ENCODE measurements around the gene ASB6. TPM values are rescaled to one million over a fixed set of nuclear protein-coding genes. Genes with fewer than 3 reads are reported as not detected.
A peak's percentile ranks its signal among the peaks of the same experiment; 100 is the strongest.

Gene ASB6
- total RNA-seq, 1 donor from 2014 or later = 6.1 TPM

GRCh38 chr9:129640871-129641749 is 841 bp downstream of the ASB6 start:
- peak overlapping the region; percentile 96 for H3K4me3 ChIP-seq (ENCODE audit: low read depth, low read length)
- H3K27me3 ChIP-seq (ENCODE audit: control insufficient read depth, insufficient read depth, low read length) = no peaks in the 10 kb centered on the region
- H3K36me3 ChIP-seq (ENCODE audit: control insufficient read depth, insufficient read depth, low read length) = peaks cover 13% of the 10 kb centered on the region
- TF ChIP-seq CTCF (IDR thresholded peaks at IDR 0.05; ENCODE audit: insufficient read depth, low read length, severe bottlenecking) = no peak
- DNase-seq (ENCODE audit: low read depth) (no peak), FAIRE-seq (no peak)

GRCh38 chr9:129640086-129640870 is 1.7 kb downstream of the ASB6 start:
- no peak for DNase-seq (ENCODE audit: low read depth)

DNA sequence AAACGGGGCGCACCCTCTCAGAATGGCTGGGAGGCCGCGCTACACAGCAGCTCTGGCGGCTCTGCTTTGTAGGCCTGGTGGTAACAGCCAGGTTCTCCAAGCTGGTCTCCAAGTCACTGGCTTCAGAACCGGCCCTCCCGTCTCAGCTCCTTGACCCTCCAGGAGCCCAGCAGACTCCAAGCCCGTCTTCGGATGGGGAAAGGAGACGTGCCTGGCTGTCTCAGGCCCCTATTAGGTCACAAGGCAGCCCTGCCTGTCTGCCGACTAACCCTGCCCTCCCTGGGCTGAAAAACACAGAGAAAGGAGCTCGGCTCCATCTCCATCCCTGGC is 2.2 kb downstream of the ASB6 start:
- TF ChIP-seq CTCF (IDR thresholded peaks at IDR 0.05; ENCODE audit: insufficient read depth, low read length, severe bottlenecking) = no peak
- Histone ChIP-seq H3K36me3 (ENCODE audit: control insufficient read depth, insufficient read depth, low read length) (peaks cover 20% of the 10 kb centered on the region), H3K27me3 (ENCODE audit: control insufficient read depth, insufficient read depth, low read length) (no peaks in the 10 kb centered on the region), H3K4me3 (ENCODE audit: low read depth, low read length) (no peak overlapping the region)
- DNase-seq (ENCODE audit: low read depth) = no peak
- no peak for FAIRE-seq

More at GRCh38 chr9:129640086-129640870, 1.7 kb downstream of the ASB6 start:
- no peak for TF ChIP-seq CTCF (IDR thresholded peaks at IDR 0.05; ENCODE audit: insufficient read depth, low read length, severe bottlenecking)
- H3K4me3 ChIP-seq (ENCODE audit: low read depth, low read length) = no peak overlapping the region
- H3K36me3 ChIP-seq (ENCODE audit: control insufficient read depth, insufficient read depth, low read length) = peaks cover 14% of the 10 kb centered on the region
- H3K27me3 ChIP-seq (ENCODE audit: control insufficient read depth, insufficient read depth, low read length) = no peaks in the 10 kb centered on the region
- FAIRE-seq = no peak

DNA sequence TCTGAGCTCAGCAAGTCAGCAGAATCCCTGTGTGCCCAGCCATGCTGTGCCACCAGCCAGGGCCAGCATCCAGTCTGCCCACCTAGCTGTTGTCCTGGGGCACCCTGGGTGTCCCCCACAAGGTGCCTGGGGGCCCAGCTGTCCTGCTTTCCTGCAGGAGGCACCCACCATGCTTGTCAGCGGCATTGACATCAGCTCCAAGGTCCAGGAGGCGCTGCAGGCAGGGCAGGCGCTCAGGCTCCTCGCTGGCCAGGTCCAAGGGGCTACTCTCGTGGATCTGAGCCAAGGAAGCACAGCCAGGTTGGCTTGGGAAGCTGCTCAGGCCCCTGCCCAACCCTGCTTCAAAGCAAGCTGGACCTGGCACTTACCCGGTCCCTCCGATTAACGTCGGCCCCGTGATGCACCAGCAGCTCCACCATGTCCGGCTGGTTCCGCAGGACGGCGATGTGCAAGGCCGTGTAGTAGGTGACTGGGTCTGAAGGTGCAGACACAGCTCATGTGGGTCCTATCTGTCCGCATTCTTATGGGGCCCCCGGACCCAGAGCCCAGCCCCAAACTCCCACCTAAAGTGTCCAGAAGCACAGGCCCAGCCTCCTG is 2.8 kb downstream of the ASB6 start:
- no peak for TF ChIP-seq CTCF (IDR thresholded peaks at IDR 0.05; ENCODE audit: insufficient read depth, low read length, severe bottlenecking)
- Histone ChIP-seq H3K36me3 (ENCODE audit: control insufficient read depth, insufficient read depth, low read length) (peaks cover 21% of the 10 kb centered on the region), H3K27me3 (ENCODE audit: control insufficient read depth, insufficient read depth, low read length) (no peaks in the 10 kb centered on the region)

DNA sequence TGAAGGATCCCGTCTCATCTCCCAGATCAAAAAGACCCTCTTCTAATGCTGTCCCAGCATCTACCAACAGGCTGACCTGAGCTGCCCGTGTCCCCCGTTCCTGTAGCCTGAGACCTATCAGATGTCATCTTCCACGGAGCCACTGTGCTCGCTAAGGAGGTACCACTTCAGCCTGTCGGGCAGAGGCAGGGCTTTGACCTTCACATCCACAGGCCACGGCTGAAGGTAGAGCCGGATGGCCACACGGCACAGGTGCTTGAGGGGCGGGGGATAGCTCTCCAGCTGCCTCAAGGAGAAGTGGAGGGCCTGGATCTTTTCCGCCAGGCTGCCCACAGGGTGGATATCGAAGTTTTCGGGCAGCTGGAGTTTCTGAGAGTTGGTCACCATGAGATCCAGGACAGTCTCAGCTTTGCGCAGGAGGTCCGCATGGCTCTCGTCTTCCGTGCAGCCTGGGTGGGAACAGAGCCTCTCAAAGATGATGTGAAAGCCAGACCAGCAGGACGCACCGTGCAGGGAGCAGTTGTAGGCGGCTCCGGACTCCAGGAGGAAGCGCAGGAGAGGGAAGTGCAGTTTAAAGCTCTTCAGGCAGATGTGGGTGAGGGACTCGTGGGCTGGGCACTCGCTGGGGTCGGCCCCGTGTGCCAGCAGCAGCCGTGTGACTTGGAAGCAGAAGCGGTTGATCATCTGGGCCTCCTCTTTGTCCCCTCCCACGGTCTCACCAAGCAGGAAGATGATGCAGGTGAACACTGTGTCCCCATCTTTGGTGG is 4.1 kb downstream of the ASB6 start:
- FAIRE-seq = no peak
- Histone ChIP-seq H3K27me3 (ENCODE audit: control insufficient read depth, insufficient read depth, low read length) (no peaks in the 10 kb centered on the region), H3K36me3 (ENCODE audit: control insufficient read depth, insufficient read depth, low read length) (peaks cover 30% of the 10 kb centered on the region), H3K4me3 (ENCODE audit: low read depth, low read length) (no peak overlapping the region)
- no peak for DNase-seq (ENCODE audit: low read depth)
- no peak for TF ChIP-seq CTCF (IDR thresholded peaks at IDR 0.05; ENCODE audit: insufficient read depth, low read length, severe bottlenecking)

More for the DNA sequence above, 2.8 kb downstream of the ASB6 start:
- no peak overlapping the region for H3K4me3 ChIP-seq (ENCODE audit: low read depth, low read length)
- DNase-seq (ENCODE audit: low read depth) = no peak
- no peak for FAIRE-seq

Data from bronchial epithelial cell (primary cell).